H1 (cell line): ENCODE results near the gene SLC9A3. TPM values are rescaled to one million over a fixed set of nuclear protein-coding genes. Genes with fewer than 3 reads are reported as not detected.

Source experiments
- CTCF ChIA-PET: fragments of 300-600 bp; sonication (Branson Sonifier 250); formaldehyde crosslinking; loops from one replicate; lab custom pipeline; 2021; ENCODE audit not compliant: partially characterized antibody; lab: Charles Lee
- POLR2A ChIA-PET: fragments of 300-600 bp; sonication (Branson Sonifier 250); formaldehyde crosslinking; loops from one replicate; lab custom pipeline; 2021; ENCODE audit warnings: inconsistent platforms; ENCODE audit not compliant: partially characterized antibody; lab: Charles Lee
- DNase-seq, 2 experiments: peaks; one replicate each; pipeline versions ENCODE4 v3.0.0 to v3.0.0-alpha.2; 2010 to 2022; ENCODE audit warnings: low spot score in 2 of 2, low read depth in 1 of 2, mixed read lengths in 1 of 2
- FAIRE-seq: peaks from 2 replicates; lab custom pipeline; 2011; peaks lifted over from hg19 to GRCh38; lab: Jason Lieb, UNC
- H2AFZ ChIP-seq: 2 replicates; pipeline ENCODE4 v1.8.1; 2012; ENCODE audit warnings: low read length, inconsistent platforms
- H2AK5ac ChIP-seq: 2 replicates; pipeline ENCODE4 v1.6.1; 2013; ENCODE audit warnings: low read depth, low read length
- H2BK120ac ChIP-seq: replicated peaks from 2 replicates; pipeline ENCODE3; 2013; ENCODE audit warnings: low read depth, low read length, inconsistent platforms
- H2BK12ac ChIP-seq: 2 replicates; pipeline ENCODE4 v1.6.1; 2013; ENCODE audit warnings: low read depth, low read length
- H2BK15ac ChIP-seq: 2 replicates; pipeline ENCODE4 v1.6.1; 2013; ENCODE audit warnings: low read length
- H2BK20ac ChIP-seq: 2 replicates; pipeline ENCODE4 v1.6.1; 2013; ENCODE audit warnings: low read length
- H2BK5ac ChIP-seq: 2 replicates; pipeline ENCODE4 v1.6.1; 2013; ENCODE audit warnings: low read depth, low read length
- H3K14ac ChIP-seq: 2 replicates; pipeline ENCODE4 v1.6.1; 2013; ENCODE audit warnings: inconsistent platforms; ENCODE audit not compliant: insufficient read length
- H3K18ac ChIP-seq: 2 replicates; pipeline ENCODE4 v1.6.1; 2013; ENCODE audit warnings: low read length; ENCODE audit errors: extremely low read depth
- H3K23ac ChIP-seq: 2 replicates; pipeline ENCODE4 v1.6.1; 2013; ENCODE audit warnings: inconsistent platforms; ENCODE audit not compliant: insufficient read length
- H3K23me2 ChIP-seq: 2 replicates; pipeline ENCODE4 v1.6.1; 2013; ENCODE audit warnings: low read depth, low read length
- H3K27ac ChIP-seq: 2 replicates; pipeline ENCODE4 v1.6.1; 2011; ENCODE audit warnings: low read depth, low read length, inconsistent platforms
- H3K27me3 ChIP-seq, 4 experiments: replicated peaks in 1 of 4; 1 replicate in 1 of 4; 2 replicates in 3 of 4; pipeline versions ENCODE4 v1.6.1 to v1.8.1; 2011 to 2013; ENCODE audit warnings: low read length in 3 of 4, mild to moderate bottlenecking in 3 of 4, inconsistent platforms in 2 of 4, mixed read lengths in 2 of 4, moderate library complexity in 1 of 4; ENCODE audit not compliant: control insufficient read depth in 3 of 4, insufficient read depth in 3 of 4; ENCODE audit errors: extremely low read depth in 1 of 4
- H3K36me3 ChIP-seq, 4 experiments: 2 replicates each; pipeline versions ENCODE4 v1.6.1 to v1.8.1; 2011 to 2013; ENCODE audit warnings: mild to moderate bottlenecking in 4 of 4, low read length in 3 of 4, moderate library complexity in 2 of 4, control low read depth in 1 of 4, inconsistent platforms in 1 of 4; ENCODE audit not compliant: insufficient read depth in 4 of 4, control insufficient read depth in 2 of 4
- H3K4ac ChIP-seq: replicated peaks from 2 replicates; pipeline ENCODE3; 2013; ENCODE audit warnings: low read length, low read depth, mixed read lengths, inconsistent platforms; ENCODE audit not compliant: insufficient read length
- H3K4me1 ChIP-seq, 4 experiments: replicated peaks in 1 of 4; 1 replicate in 1 of 4; 2 replicates in 3 of 4; pipeline versions ENCODE4 v1.6.1 to v1.8.1; 2011 to 2013; ENCODE audit warnings: low read length in 3 of 4, inconsistent platforms in 2 of 4, mixed read lengths in 1 of 4; ENCODE audit not compliant: insufficient read depth in 4 of 4, control insufficient read depth in 3 of 4
- H3K4me2 ChIP-seq, 2 experiments: 2 replicates each; pipeline versions ENCODE4 v1.6.1 to v1.8.1; 2011 to 2013; ENCODE audit warnings: low read depth in 2 of 2, low read length in 2 of 2, control low read depth in 1 of 2, inconsistent platforms in 1 of 2, mild to moderate bottlenecking in 1 of 2; ENCODE audit not compliant: insufficient read depth in 1 of 2
- H3K4me3 ChIP-seq, 4 experiments: fragments of 200-600, 300-600 bp in 1 of 4; sonication (generic), shearing (Covaris generic), sonication (Bioruptor Twin) in 1 of 4; 2 replicates each; pipeline versions ENCODE4 v1.5.1 to v1.8.1; 2011 to 2016; ENCODE audit warnings: low read length in 4 of 4, low read depth in 3 of 4, control low read depth in 2 of 4, inconsistent platforms in 2 of 4, mild to moderate bottlenecking in 2 of 4, mixed read lengths in 1 of 4, moderate library complexity in 1 of 4; ENCODE audit not compliant: insufficient read depth in 2 of 4; ENCODE audit errors: extremely low read depth in 1 of 4
- H3K56ac ChIP-seq: replicated peaks from 2 replicates; pipeline ENCODE3; 2013; ENCODE audit warnings: low read depth, mild to moderate bottlenecking, mixed read lengths, low read length, inconsistent platforms; ENCODE audit not compliant: insufficient read length
- H3K79me1 ChIP-seq: 2 replicates; pipeline ENCODE4 v1.6.1; 2013; ENCODE audit warnings: low read depth, low read length, control low read depth
- H3K79me2 ChIP-seq, 2 experiments: 2 replicates each; pipeline versions ENCODE4 v1.6.1 to v1.8.1; 2012 to 2013; ENCODE audit warnings: low read length in 2 of 2, mild to moderate bottlenecking in 2 of 2, inconsistent platforms in 1 of 2; ENCODE audit not compliant: insufficient read depth in 2 of 2, control insufficient read depth in 1 of 2
- H3K9ac ChIP-seq, 4 experiments: replicated peaks in 1 of 4; 1 replicate in 1 of 4; 2 replicates in 3 of 4; pipeline versions ENCODE4 v1.6.1 to v1.8.1; 2011 to 2013; ENCODE audit warnings: low read depth in 3 of 4, low read length in 3 of 4, control low read depth in 2 of 4, mild to moderate bottlenecking in 2 of 4, moderate library complexity in 2 of 4, inconsistent platforms in 1 of 4; ENCODE audit errors: extremely low read depth in 1 of 4
- H3K9me3 ChIP-seq, 2 experiments: 2 replicates each; pipeline versions ENCODE4 v1.6.1 to v1.8.1; 2012 to 2013; ENCODE audit warnings: mild to moderate bottlenecking in 2 of 2, moderate library complexity in 2 of 2, control low read depth in 1 of 2, inconsistent platforms in 1 of 2, low read depth in 1 of 2, low read length in 1 of 2, mixed read lengths in 1 of 2; ENCODE audit not compliant: insufficient read depth in 2 of 2
- H4K20me1 ChIP-seq, 2 experiments: replicated peaks in 1 of 2; 2 replicates each; pipeline versions ENCODE3 to v1.8.1; 2011 to 2013; ENCODE audit warnings: inconsistent platforms in 2 of 2, low read length in 2 of 2, mild to moderate bottlenecking in 1 of 2; ENCODE audit not compliant: insufficient read depth in 2 of 2, control insufficient read depth in 1 of 2
- H4K5ac ChIP-seq: 2 replicates; pipeline ENCODE4 v1.6.1; 2013; ENCODE audit warnings: low read length, low read depth, mixed read lengths, inconsistent platforms; ENCODE audit not compliant: insufficient read length
- H4K8ac ChIP-seq: 2 replicates; pipeline ENCODE4 v1.8.0; 2013; ENCODE audit warnings: mild to moderate bottlenecking, moderate library complexity, low read length, inconsistent platforms; ENCODE audit not compliant: insufficient read depth; ENCODE audit errors: extremely low read depth
- H4K91ac ChIP-seq: replicated peaks from 2 replicates; pipeline ENCODE3; 2013; ENCODE audit warnings: low read length, mixed read lengths, inconsistent platforms; ENCODE audit not compliant: insufficient read length
- ASH2L ChIP-seq: fragments of 200-600, 300-600 bp; sonication (generic); IDR thresholded peaks from one replicate; pipeline ENCODE4 v1.7.1; 2017; ENCODE audit warnings: low read length
- ATF2 ChIP-seq: IDR thresholded peaks from 2 replicates; pipeline ENCODE4 v1.6.1; 2012; ENCODE audit warnings: low read length, inconsistent platforms
- CREB1 ChIP-seq: IDR thresholded peaks from 2 replicates; pipeline ENCODE4 v1.6.1; 2012; ENCODE audit warnings: inconsistent platforms
- SIX5 ChIP-seq: IDR thresholded peaks from 2 replicates; pipeline ENCODE4 v1.6.1; 2011; ENCODE audit warnings: mild to moderate bottlenecking, low read depth, low read length
- WGBS, 2 experiments: shearing (Covaris generic) in 1 of 2; methylation state at CpG; one replicate each; pipeline versions ENCODE4 v1.1.6 to v1.1.7; 2013 to 2015; ENCODE audit warnings: low lambda C conversion rate in 2 of 2, mixed read lengths in 2 of 2, inconsistent platforms in 1 of 2, low coverage in 1 of 2, missing lambda C conversion rate in 1 of 2; ENCODE audit not compliant: insufficient replicate concordance in 2 of 2, insufficient coverage in 1 of 2, insufficient read length in 1 of 2; ENCODE audit errors: extremely low coverage in 1 of 2, missing lambda C conversion rate in 1 of 2; 5-methylcytosine and 5-hydroxymethylcytosine counted together
- polyA plus RNA-seq, 7 experiments: library from polyadenylated mRNA; depleted of rRNA in 3 of 7; stranded (reverse) in 5 of 7; unstranded in 2 of 7; fragments of >200 nt in 5 of 7; fragments of 200-250 nt in 2 of 7; gene quantifications; 1 replicate in 5 of 7; 2 replicates in 1 of 7; 4 replicates in 1 of 7; pipeline versions ENCODE4 v1.2.1 to v1.2.3, GENCODE V29; 2011 to 2013; ENCODE audit warnings: missing spikeins in 2 of 7, mixed read lengths in 2 of 7
- total RNA-seq: library from RNA; stranded (reverse); fragmentation: NEBNext Ultra II Directional; extraction: Animal tissue kit (Norgen Biotek cat#: 25700); gene quantifications from 2 replicates; pipeline ENCODE4 v1.2.1, GENCODE V29; 2021

SLC9A3 gene
- total and polyA plus RNA-seq, 2 of the 8 experiments (the other 6 are each of a cell fraction or from before 2014, with no cell fraction given): 0.95 to 1.0 TPM

GRCh38 chr5:421287-421880 is 102.9 kb downstream of the SLC9A3 start:
- H3K4me2 ChIP-seq: no peak overlapping the region
- TF ChIP-seq ATF2 (no peak), CREB1 (no peak), ASH2L (no peak), SIX5 (no peak)
- peaks cover 0 to 2% (median 0%) of the 10 kb centered on the region in 4 experiments; a peak in 1 of 7 replicates for H3K27me3 ChIP-seq
- WGBS, 2 experiments: 89% methylated on average over 28 of the region's 34 CpGs; no CpG with 5 or more reads in 1 of the 2 experiments
- no peaks in the 10 kb centered on the region for H3K9me3 ChIP-seq
- H3K9ac ChIP-seq: no peak overlapping the region
- no peak overlapping the region for H3K4me3 ChIP-seq
- H2BK5ac ChIP-seq: no peak overlapping the region
- H4K8ac ChIP-seq: no peak overlapping the region
- H3K36me3 ChIP-seq: no peaks in the 10 kb centered on the region
- no peak for DNase-seq
- no peak for FAIRE-seq
- no peak overlapping the region for H2BK12ac ChIP-seq
- no peak overlapping the region for H3K14ac ChIP-seq
- peaks cover 0 to 1% of the 10 kb centered on the region in 2 experiments for H4K20me1 ChIP-seq
- ChIA-PET POLR2A (interaction anchor here (0.8 kb wide), 1 partner anchor 24 kb away, joined by 3 read pairs; no protein-coding TSS in a partner anchor), CTCF (no interaction called here)
- H3K79me2 ChIP-seq: no peaks in the 10 kb centered on the region
- H3K23ac ChIP-seq: no peak overlapping the region
- H4K91ac ChIP-seq: no peak overlapping the region
- H3K79me1 ChIP-seq: no peaks in the 10 kb centered on the region
- no peak overlapping the region for H4K5ac ChIP-seq
- peaks cover 0 to 6% (median 0%) of the 10 kb centered on the region in 4 experiments; a peak in 1 of 7 replicates for H3K4me1 ChIP-seq
- no peak overlapping the region for H3K56ac ChIP-seq
- H2AK5ac ChIP-seq: no peak overlapping the region
- H3K18ac ChIP-seq: no peak overlapping the region
- no peak overlapping the region for H3K4ac ChIP-seq
- no peak overlapping the region for H2BK15ac ChIP-seq
- no peak overlapping the region for H2AFZ ChIP-seq
- peaks cover 4% of the 10 kb centered on the region; the same call in 1 of the 2 replicates for H3K23me2 ChIP-seq
- H2BK120ac ChIP-seq: no peak overlapping the region
- no peak overlapping the region for H3K27ac ChIP-seq
- no peak overlapping the region for H2BK20ac ChIP-seq
